Fibroblast of skin of abdomen (primary cell): Measurements from ENCODE around the gene FAM174B. TPM values are rescaled to one million over a fixed set of nuclear protein-coding genes. Genes with fewer than 3 reads are reported as not detected.

Experiments used
- DNase-seq: peaks from one replicate; pipeline ENCODE4 v3.0.0-alpha.2; 2013
- polyA plus RNA-seq, 2 experiments: library from polyadenylated mRNA; unstranded; fragments of 120-200 nt; gene quantifications; one replicate each; pipeline ENCODE4 v1.2.1, GENCODE V29; 2013; ENCODE audit not compliant: insufficient read length in 2 of 2

FAM174B gene
- 4.3 TPM for polyA plus RNA-seq (2013, experiment 1 of 2; ENCODE audit: insufficient read length)
- 4.7 TPM for polyA plus RNA-seq (2013, experiment 2 of 2; ENCODE audit: insufficient read length)

- peak; percentile 47 for DNase-seq
Measured at GRCh38 chr15:92655178-92655995, at the start of gene FAM174B. Gene FAM174B, minus strand, starts transcription at chr15:92655775.

- no peak for DNase-seq
Measured at GRCh38 chr15:92696096-92696495, 40.5 kb upstream of the FAM174B start.

GRCh38 chr15:92693691-92694331, 38.2 kb upstream of the FAM174B start:
- DNase-seq = peak; percentile 28

GRCh38 chr15:92690395-92690794, 34.8 kb upstream of the FAM174B start:
- no peak for DNase-seq

- no peak for DNase-seq
Measured at GRCh38 chr15:92687746-92688145, 32.2 kb upstream of the FAM174B start.

GRCh38 chr15:92687195-92687602, 31.6 kb upstream of the FAM174B start:
- DNase-seq = no peak

GRCh38 chr15:92683511-92683834, 27.9 kb upstream of the FAM174B start:
- DNase-seq = peak; percentile 28

GRCh38 chr15:92682741-92683510, 27.4 kb upstream of the FAM174B start:
- DNase-seq = peak; percentile 72

- peak; percentile 96 for DNase-seq
Measured at GRCh38 chr15:92681141-92681631, 25.6 kb upstream of the FAM174B start.

GRCh38 chr15:92677999-92678398, 22.4 kb upstream of the FAM174B start:
- no peak for DNase-seq

- peak; percentile 17 for DNase-seq
Measured at GRCh38 chr15:92676561-92676960, 21.0 kb upstream of the FAM174B start.

GRCh38 chr15:92675485-92675884, 19.9 kb upstream of the FAM174B start:
- no peak for DNase-seq

GRCh38 chr15:92674347-92674746, 18.8 kb upstream of the FAM174B start:
- no peak for DNase-seq

- no peak for DNase-seq
Measured at GRCh38 chr15:92672102-92672501, 16.5 kb upstream of the FAM174B start.

- DNase-seq = no peak
Measured at GRCh38 chr15:92671406-92671805, 15.8 kb upstream of the FAM174B start.

GRCh38 chr15:92670621-92671020, 15.0 kb upstream of the FAM174B start:
- no peak for DNase-seq

GRCh38 chr15:92669432-92669831, 13.9 kb upstream of the FAM174B start:
- no peak for DNase-seq

GRCh38 chr15:92668620-92669019, 13.0 kb upstream of the FAM174B start:
- no peak for DNase-seq

- no peak for DNase-seq
Measured at GRCh38 chr15:92667970-92668485, 12.5 kb upstream of the FAM174B start.

- no peak for DNase-seq
Measured at GRCh38 chr15:92667287-92667904, 11.8 kb upstream of the FAM174B start.

GRCh38 chr15:92666780-92667179, 11.2 kb upstream of the FAM174B start:
- DNase-seq = no peak

- peak; percentile 9 for DNase-seq
Measured at GRCh38 chr15:92665100-92665555, 9.6 kb upstream of the FAM174B start.
